Memory B cell (primary cell): Measurements from ENCODE around the gene MYBL2.
A peak's percentile ranks its signal among the peaks of the same experiment; 100 is the strongest.
"Not testable (repeated sequence)": the region's sequence is repeated elsewhere in the genome, so short reads cannot be mapped to it uniquely, and the experiment has no call there.

Experiments
- ATAC-seq: fragments of 150-1000 bp; cut with Tn5 transposase; 2 replicates; pipeline ENCODE4 v1.10.0; 2021; ENCODE audit warnings: low read depth, mild to moderate bottlenecking, moderate library complexity
- DNase-seq, 2 donors: peaks; one replicate each; pipeline ENCODE4 v3.0.0; 2022; ENCODE audit warnings: low spot score in 2 of 2
- H3K27ac Mint-ChIP-seq: one replicate; pipeline ENCODE4 v1.8.0; 2022; ENCODE audit warnings: mild to moderate bottlenecking, moderate library complexity, mixed read lengths
- H3K27me3 Mint-ChIP-seq: one replicate; pipeline ENCODE4 v1.8.0; 2022; ENCODE audit warnings: mixed read lengths
- H3K36me3 Mint-ChIP-seq: one replicate; pipeline ENCODE4 v1.8.0; 2022; ENCODE audit warnings: mild to moderate bottlenecking, mixed read lengths
- H3K4me1 Mint-ChIP-seq: one replicate; pipeline ENCODE4 v1.8.0; 2022; ENCODE audit warnings: mixed read lengths
- H3K4me3 Mint-ChIP-seq: one replicate; pipeline ENCODE4 v1.8.0; 2022; ENCODE audit warnings: mild to moderate bottlenecking, moderate library complexity, mixed read lengths
- H3K9me3 Mint-ChIP-seq: one replicate; pipeline ENCODE4 v1.8.0; 2022; ENCODE audit warnings: mixed read lengths

MYBL2 gene

DNA sequence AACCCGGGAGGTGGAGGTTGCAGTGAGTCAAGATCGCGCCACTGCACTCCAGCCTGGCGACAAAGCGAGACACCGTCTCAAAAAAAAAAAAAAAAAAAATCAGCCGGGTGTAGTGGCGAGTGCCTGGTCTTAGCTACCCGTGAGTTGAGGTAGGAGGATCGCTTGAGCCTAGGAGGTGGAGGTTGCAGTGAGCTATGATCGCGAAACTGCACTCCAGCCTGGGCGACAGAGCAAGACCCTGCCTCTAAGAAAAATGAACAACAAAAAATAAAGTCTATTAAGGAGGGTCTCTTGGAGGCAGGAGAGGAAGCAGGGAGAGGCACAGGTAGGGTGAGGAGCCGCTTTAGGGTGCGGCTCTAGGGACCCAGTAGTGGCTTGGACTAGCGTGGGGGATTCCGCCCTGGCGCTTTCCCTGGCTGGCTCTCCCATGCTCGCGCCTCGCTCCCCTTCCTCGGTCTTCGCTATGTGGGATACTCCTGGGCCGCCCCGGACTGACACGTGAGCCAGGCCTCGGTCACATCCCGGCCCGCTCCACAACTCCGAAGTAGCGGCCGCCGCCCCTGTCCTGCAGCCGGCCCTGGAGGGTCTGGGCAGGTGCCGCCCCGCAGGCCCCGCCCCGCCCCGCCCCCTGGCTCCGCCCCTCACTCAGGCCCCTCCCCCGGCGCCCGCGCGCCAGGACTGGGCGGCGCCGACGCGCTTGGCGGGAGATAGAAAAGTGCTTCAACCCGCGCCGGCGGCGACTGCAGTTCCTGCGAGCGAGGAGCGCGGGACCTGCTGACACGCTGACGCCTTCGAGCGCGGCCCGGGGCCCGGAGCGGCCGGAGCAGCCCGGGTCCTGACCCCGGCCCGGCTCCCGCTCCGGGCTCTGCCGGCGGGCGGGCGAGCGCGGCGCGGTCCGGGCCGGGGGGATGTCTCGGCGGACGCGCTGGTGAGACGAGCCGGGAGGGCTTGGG is at the start of gene MYBL2:
Gene MYBL2 (plus strand): TSS at position 739 of the 953 bp plus-strand sequence. CDS start 170 bp downstream, at position 909.
- Mint-ChIP-seq H3K27ac (peak within 1 kb of the TSS; percentile 53), H3K27me3 (no peaks in the 10 kb centered on the region), H3K36me3 (no peaks in the 10 kb centered on the region), H3K9me3 (no peaks in the 10 kb centered on the region), H3K4me3 (peak within 1 kb of the TSS; percentile 84), H3K4me1 (peaks cover 13% of the 10 kb centered on the region)
- DNase-seq (peak; percentile 73 to 79), ATAC-seq (peak; percentile 94)

GRCh38 chr20:43631598-43631997 is 35.3 kb upstream of the MYBL2 start:
- Mint-ChIP-seq H3K36me3 (peaks cover 16% of the 10 kb centered on the region), H3K9me3 (no peaks in the 10 kb centered on the region), H3K4me1 (no peaks in the 10 kb centered on the region), H3K27ac (no peak overlapping the region), H3K27me3 (no peaks in the 10 kb centered on the region), H3K4me3 (no peak overlapping the region)
- ATAC-seq (no peak), DNase-seq (no peak)

DNA sequence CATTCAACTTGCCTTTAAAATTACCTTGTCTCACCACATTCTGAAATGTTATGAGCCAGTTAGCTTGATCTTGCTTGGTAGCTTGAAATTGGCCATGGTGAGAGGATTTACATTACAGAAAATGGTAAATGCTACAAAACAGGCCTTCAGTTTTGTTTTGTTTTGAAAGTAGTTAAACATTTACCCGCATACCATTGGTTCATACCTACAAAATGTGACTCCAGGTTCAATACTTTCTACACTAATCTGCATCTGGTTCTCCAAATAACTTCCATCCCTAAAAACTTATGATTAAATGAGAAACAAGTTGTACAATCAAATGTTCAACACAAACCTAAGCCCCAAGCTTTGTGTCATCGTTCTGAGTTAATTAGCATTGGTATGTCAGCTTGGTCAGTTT is 30.5 kb upstream of the MYBL2 start:
- Mint-ChIP-seq H3K4me3 (no peak overlapping the region), H3K4me1 (no peaks in the 10 kb centered on the region), H3K9me3 (no peaks in the 10 kb centered on the region), H3K27ac (no peak overlapping the region), H3K27me3 (no peaks in the 10 kb centered on the region), H3K36me3 (peaks cover 20% of the 10 kb centered on the region)
- no peak for DNase-seq
- no peak for ATAC-seq

- H3K9me3 Mint-ChIP-seq, result no peaks in the 10 kb centered on the region
- H3K4me3 Mint-ChIP-seq, result no peak overlapping the region
- H3K27me3 Mint-ChIP-seq, result no peaks in the 10 kb centered on the region
- peaks cover 16% of the 10 kb centered on the region for H3K36me3 Mint-ChIP-seq
- ATAC-seq, result no peak
- no peaks in the 10 kb centered on the region for H3K4me1 Mint-ChIP-seq
- H3K27ac Mint-ChIP-seq, result no peak overlapping the region
- no peak for DNase-seq
These were observed 24.4 kb upstream of the MYBL2 start for GRCh38 chr20:43642548-43642947.

- H3K27ac Mint-ChIP-seq, result no peak overlapping the region
- peaks cover 4% of the 10 kb centered on the region for H3K36me3 Mint-ChIP-seq
- H3K27me3 Mint-ChIP-seq, result no peaks in the 10 kb centered on the region
- DNase-seq, result no peak
- H3K4me1 Mint-ChIP-seq, result peaks cover under 1% of the 10 kb centered on the region
- no peak overlapping the region for H3K4me3 Mint-ChIP-seq
- no peaks in the 10 kb centered on the region for H3K9me3 Mint-ChIP-seq
- ATAC-seq, result no peak
These were observed 15.9 kb upstream of the MYBL2 start for GRCh38 chr20:43650997-43651525.

DNA sequence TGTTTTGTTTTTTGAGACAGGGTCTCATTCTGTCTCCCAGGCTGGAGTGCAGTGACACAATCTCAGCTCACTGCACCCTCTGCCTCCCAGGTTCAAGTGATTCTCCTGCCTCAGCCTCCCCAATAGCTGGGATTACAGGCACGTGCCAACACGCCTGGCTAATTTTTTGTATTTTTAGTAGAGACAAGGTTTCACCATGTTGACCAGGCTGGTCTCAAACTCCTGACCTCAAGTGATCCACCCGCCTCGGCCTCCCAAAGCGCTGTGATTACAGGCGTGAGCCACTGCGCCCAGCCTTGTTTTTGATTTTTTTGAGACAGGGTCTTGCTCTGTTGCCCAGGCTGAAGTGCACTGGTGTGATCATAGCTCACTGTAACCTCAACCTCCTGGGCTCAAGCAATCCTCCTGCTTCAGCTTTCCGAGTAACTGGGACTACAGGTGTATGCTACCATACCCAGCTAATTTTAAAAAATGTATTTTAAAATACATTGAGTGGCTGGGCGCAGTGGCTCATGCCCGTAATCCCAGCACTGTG is 15.2 kb upstream of the MYBL2 start:
- H3K9me3 Mint-ChIP-seq, H3K27me3 Mint-ChIP-seq, DNase-seq, H3K4me1 Mint-ChIP-seq, H3K4me3 Mint-ChIP-seq, H3K36me3 Mint-ChIP-seq, ATAC-seq, H3K27ac Mint-ChIP-seq: not testable (repeated sequence)

DNA sequence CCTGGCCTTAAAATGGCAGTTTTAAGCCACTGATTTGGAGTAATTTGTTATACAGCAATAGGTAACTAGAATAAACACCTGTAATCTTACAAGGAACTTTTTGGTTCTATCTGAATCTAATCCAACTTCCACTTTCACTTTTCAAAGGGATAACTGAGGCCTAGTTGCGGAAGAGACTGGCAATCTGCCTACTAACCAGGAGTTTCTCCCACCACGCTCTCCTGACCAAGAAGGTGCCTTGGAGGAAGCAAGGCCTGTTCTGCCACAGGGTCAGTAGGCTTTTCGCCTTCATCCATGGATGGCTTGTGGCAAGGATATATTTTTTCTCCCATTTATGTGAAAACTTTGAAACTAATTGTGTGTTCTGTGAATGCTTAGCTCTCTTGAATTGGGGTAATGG is 12.9 kb upstream of the MYBL2 start:
- Mint-ChIP-seq H3K27me3 (no peaks in the 10 kb centered on the region), H3K9me3 (no peaks in the 10 kb centered on the region), H3K36me3 (no peaks in the 10 kb centered on the region), H3K27ac (peak overlapping the region; percentile 41), H3K4me1 (peaks cover 10% of the 10 kb centered on the region), H3K4me3 (no peak overlapping the region)
- DNase-seq, result no peak
- no peak for ATAC-seq

GRCh38 chr20:43655176-43655575 is 11.7 kb upstream of the MYBL2 start:
- not testable (repeated sequence) for H3K4me3 Mint-ChIP-seq, DNase-seq, H3K36me3 Mint-ChIP-seq, H3K27me3 Mint-ChIP-seq, H3K4me1 Mint-ChIP-seq, H3K9me3 Mint-ChIP-seq, H3K27ac Mint-ChIP-seq, ATAC-seq

DNA sequence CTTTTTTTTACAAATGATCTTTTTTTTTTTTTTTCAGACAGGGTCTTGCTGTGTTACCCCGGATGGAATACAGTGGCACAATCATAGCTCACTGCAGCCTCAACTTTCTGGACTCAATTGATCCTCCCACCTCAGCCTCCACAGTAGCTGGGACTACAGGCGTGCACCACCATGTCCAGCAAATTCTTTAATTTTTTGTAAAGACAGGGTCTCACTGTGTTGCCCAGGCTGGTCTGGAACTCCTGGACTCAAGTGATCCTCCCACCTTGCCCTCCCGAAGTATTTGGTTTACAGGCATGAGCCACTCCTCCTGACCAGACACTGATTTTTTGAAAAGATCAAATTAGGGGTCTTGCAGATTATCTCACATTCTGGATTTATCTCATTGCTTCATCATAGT is 11.0 kb upstream of the MYBL2 start:
- Mint-ChIP-seq H3K4me3 (peak overlapping the region; percentile 92), H3K9me3 (no peaks in the 10 kb centered on the region), H3K36me3 (no peaks in the 10 kb centered on the region), H3K27me3 (no peaks in the 10 kb centered on the region), H3K4me1 (peaks cover 10% of the 10 kb centered on the region), H3K27ac (peak overlapping the region; percentile 97)
- no peak for DNase-seq
- ATAC-seq, result no peak

GRCh38 chr20:43658069-43658722 is 8.7 kb upstream of the MYBL2 start:
- DNase-seq (no peak), ATAC-seq (no peak)
- H3K36me3 Mint-ChIP-seq, result no peaks in the 10 kb centered on the region
- peaks cover 10% of the 10 kb centered on the region for H3K4me1 Mint-ChIP-seq
- no peaks in the 10 kb centered on the region for H3K9me3 Mint-ChIP-seq
- peak overlapping the region; percentile 92 for H3K4me3 Mint-ChIP-seq
- H3K27ac Mint-ChIP-seq, result peak overlapping the region; percentile 97
- no peaks in the 10 kb centered on the region for H3K27me3 Mint-ChIP-seq

DNA sequence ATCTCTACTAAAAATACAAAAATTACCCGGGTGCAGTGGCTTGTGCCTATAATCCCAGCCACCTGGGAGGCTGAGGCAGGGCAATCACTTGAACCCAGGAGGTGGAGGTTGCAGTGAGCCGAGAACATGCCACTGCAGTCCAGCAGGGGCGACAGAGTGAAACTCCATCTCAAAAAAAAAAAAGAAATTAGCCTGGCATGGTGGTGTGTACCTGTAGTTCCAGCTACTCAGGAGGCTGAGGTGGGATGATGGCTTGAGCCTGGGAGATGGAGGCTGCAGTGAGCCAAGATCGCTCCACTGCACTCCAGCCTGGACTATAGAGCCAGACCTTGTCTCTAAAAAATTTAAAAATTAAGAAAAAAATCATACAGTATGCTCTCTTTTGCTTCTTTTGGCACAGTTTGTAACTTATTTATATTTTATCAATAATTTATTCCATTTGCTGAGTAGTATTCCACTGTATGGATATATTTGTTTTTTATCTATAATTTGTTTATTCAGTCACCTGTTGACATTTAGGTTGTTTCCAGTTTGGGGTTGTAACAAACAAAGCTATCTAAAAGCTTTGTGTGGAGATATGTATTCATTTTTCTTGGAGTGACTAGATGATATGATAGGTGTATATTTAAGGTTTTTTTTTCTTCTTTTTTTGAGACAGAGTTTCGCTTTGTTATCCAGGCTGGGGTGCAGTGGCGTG is 8.0 kb upstream of the MYBL2 start:
- H3K4me3 Mint-ChIP-seq, result no peak overlapping the region
- no peak for DNase-seq
- peaks cover 12% of the 10 kb centered on the region for H3K4me1 Mint-ChIP-seq
- ATAC-seq, result no peak
- peak overlapping the region; percentile 97 for H3K27ac Mint-ChIP-seq
- no peaks in the 10 kb centered on the region for H3K36me3 Mint-ChIP-seq
- no peaks in the 10 kb centered on the region for H3K27me3 Mint-ChIP-seq
- H3K9me3 Mint-ChIP-seq, result no peaks in the 10 kb centered on the region

DNA sequence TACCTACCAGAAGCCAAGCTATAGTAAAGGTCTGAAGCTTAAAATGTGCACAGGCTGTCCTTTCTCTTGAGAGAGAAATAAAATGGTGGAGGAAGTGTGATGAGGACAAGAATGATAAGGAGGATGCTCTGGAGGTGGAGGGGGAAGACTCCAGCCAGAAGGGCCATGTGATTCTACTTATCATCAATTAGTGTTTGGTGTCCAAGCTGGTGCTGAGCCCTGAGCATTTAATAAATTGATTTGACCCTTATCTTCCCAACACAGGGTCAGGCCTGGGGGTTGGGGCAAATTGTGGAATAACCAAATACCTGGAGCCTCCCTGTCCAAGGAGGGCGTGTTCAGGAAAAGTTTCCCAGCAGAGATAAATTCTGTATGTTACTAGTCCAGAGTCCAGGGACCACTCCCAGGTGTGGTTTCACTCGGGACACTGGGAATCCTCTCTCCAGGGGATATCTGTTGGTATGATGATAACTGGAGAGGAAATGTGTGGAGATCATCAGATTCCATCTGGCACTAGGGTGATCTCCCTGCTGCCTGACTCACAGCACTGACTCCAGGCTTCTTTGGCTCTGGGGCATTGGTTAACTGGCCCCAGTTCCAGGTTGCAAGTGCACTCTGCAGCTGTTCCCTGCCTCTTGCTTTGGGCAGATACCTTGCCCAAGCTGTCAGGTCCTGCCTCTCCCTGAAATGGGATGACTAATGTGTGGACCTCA is 3.8 kb upstream of the MYBL2 start:
- no peak overlapping the region for H3K4me3 Mint-ChIP-seq
- no peaks in the 10 kb centered on the region for H3K9me3 Mint-ChIP-seq
- no peak overlapping the region for H3K27ac Mint-ChIP-seq
- no peaks in the 10 kb centered on the region for H3K36me3 Mint-ChIP-seq
- ATAC-seq (no peak), DNase-seq (no peak)
- H3K27me3 Mint-ChIP-seq, result no peaks in the 10 kb centered on the region
- H3K4me1 Mint-ChIP-seq, result peaks cover 9% of the 10 kb centered on the region

DNA sequence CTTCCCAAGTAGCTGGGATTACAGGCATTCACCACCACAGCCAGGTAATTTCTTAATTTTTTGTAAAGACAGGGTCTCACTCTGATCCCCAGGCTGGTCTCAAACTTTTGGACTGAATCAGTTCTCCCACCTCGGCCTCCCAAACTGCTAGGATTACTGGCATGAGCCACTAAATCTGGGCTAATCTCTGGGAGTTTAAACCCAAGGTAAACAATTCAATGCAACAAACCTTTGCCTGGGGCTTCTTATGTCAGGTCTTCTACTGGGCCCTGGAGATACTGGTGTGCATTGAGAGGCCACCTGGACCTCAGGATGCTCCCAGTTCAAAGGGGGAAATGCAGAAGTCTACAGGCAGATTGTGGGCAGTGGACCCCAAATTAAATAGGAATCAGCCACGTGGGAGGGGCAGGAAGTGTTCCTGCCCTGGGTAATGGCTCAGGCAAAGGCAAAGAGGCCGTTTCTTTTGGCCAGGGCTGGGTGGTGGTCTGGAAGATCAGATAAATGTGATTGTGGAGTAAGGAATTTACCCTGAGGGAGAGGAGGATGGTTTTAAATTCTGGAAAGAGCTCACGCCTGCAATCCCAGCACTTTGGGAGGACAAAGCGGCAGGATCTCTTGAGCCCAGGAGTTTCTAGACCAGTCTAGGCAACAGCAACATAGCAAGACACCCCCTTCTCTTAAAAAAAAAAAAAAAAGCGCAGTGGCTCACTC is 1.3 kb upstream of the MYBL2 start:
- no peaks in the 10 kb centered on the region for H3K36me3 Mint-ChIP-seq
- ATAC-seq, result no peak
- no peak overlapping the region for H3K27ac Mint-ChIP-seq

More for the DNA sequence above, 1.3 kb upstream of the MYBL2 start:
- Mint-ChIP-seq H3K4me3 (peak overlapping the region; percentile 70), H3K27me3 (no peaks in the 10 kb centered on the region), H3K4me1 (peaks cover 13% of the 10 kb centered on the region), H3K9me3 (no peaks in the 10 kb centered on the region)
- no peak for DNase-seq
